Amygdala (tissue), 56 donors: Measurements from ENCODE around the gene ACP4.
"Not testable (repeated sequence)": the region's sequence is repeated elsewhere in the genome, so short reads cannot be mapped to it uniquely, and the experiment has no call there.

Source experiments
- DNase-seq, 56 donors: peaks; one replicate each; lab custom pipeline; 2025; lab: John Stamatoyannopoulos, UW

Gene ACP4

GRCh38 chr19:50790396-50790795, at the start of gene ACP4:
Gene ACP4 (plus strand): TSS chr19:50790415. CDS start chr19:50790415, 0 bp downstream.
- no peak for DNase-seq

GRCh38 chr19:50741179-50741933, 48.9 kb upstream of the ACP4 start:
- DNase-seq, result no peak

- DNase-seq, result no peak
Measured at GRCh38 chr19:50743537-50743936, 46.7 kb upstream of the ACP4 start.

GRCh38 chr19:50745221-50745620, 45.0 kb upstream of the ACP4 start:
- DNase-seq, result no peak

- DNase-seq, result not testable (repeated sequence)
Measured at GRCh38 chr19:50747141-50747540, 43.1 kb upstream of the ACP4 start.

GRCh38 chr19:50749490-50749889, 40.7 kb upstream of the ACP4 start:
- no peak for DNase-seq

- DNase-seq, result no peak
Measured at GRCh38 chr19:50750010-50750409, 40.2 kb upstream of the ACP4 start.

GRCh38 chr19:50753879-50754278, 36.3 kb upstream of the ACP4 start:
- DNase-seq, result no peak

GRCh38 chr19:50756244-50756643, 34.0 kb upstream of the ACP4 start:
- DNase-seq, result not testable (repeated sequence)

- DNase-seq, result not testable (repeated sequence)
Measured at GRCh38 chr19:50757624-50758023, 32.6 kb upstream of the ACP4 start.

- DNase-seq, result not testable (repeated sequence)
Measured at GRCh38 chr19:50759076-50759475, 31.1 kb upstream of the ACP4 start.

- DNase-seq, result no peak
Measured at GRCh38 chr19:50759886-50760285, 30.3 kb upstream of the ACP4 start.

GRCh38 chr19:50761501-50761900, 28.7 kb upstream of the ACP4 start:
- DNase-seq, result not testable (repeated sequence)

- not testable (repeated sequence) for DNase-seq
Measured at GRCh38 chr19:50763521-50763920, 26.7 kb upstream of the ACP4 start.

- DNase-seq, result no peak
Measured at GRCh38 chr19:50764409-50764808, 25.8 kb upstream of the ACP4 start.

- not testable (repeated sequence) for DNase-seq
Measured at GRCh38 chr19:50766746-50767145, 23.5 kb upstream of the ACP4 start.

GRCh38 chr19:50767263-50767662, 23.0 kb upstream of the ACP4 start:
- not testable (repeated sequence) for DNase-seq

GRCh38 chr19:50768277-50768676, 21.9 kb upstream of the ACP4 start:
- no peak for DNase-seq

GRCh38 chr19:50770164-50770563, 20.1 kb upstream of the ACP4 start, which contains the start of gene GPR32:
Gene GPR32 (plus strand): TSS chr19:50770464. CDS start chr19:50770601, 137 bp downstream.
- DNase-seq, result not testable (repeated sequence)

GRCh38 chr19:50770888-50771287, 19.3 kb upstream of the ACP4 start:
- DNase-seq, result no peak

GRCh38 chr19:50772476-50772875, 17.7 kb upstream of the ACP4 start:
- no peak for DNase-seq

GRCh38 chr19:50772912-50773311, 17.3 kb upstream of the ACP4 start:
- DNase-seq, result not testable (repeated sequence)
